Activated gamma-delta T cell (primary cell): ENCODE data around the gene FBXW5.

Experiments used
- DNase-seq: peaks from one replicate; lab custom pipeline; 2025; lab: John Stamatoyannopoulos, UW

The FBXW5 gene

DNA sequence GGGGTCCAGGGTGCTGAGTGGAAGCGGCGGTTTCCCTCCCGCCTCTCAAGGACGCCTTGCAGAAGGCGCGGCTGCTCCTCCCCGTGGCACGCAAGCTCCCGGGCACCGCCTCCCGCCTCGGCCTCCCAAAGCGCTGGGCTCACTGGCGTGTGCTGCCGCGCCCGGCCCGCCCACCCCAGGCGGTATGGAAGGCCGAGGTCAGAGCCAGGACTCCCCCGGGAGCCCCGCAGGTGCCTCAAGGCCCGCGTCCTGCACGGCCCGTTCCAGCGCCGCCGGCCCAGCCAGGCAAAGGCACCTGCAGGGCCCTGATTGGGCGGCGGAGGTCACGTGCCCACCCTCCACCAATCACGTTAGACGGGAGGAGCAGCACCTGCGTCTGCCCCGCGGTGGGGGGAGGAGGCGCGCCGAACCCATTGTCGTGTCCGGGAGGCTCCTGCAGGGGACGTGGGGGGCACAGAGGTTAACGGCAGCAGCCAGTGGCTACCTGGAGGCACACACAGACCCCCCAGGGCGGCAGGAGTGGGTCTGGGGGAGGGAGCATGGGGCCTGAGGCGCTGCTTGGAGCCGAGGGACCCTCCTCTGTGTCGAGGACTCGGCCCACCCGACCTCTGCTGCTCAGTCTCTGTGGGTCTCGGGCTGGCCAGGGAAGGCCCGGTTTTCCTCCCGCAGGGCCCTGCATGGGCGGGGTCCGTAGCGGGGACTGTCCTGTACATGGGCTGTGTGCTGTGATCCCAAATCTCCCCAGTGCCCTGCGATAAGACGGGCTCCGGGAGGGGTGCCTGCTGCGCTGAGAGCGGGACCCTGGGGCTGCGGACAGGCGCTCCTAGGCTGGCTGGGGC, 5.5 kb upstream of the FBXW5 start:
- peak; percentile 96 for DNase-seq

DNA sequence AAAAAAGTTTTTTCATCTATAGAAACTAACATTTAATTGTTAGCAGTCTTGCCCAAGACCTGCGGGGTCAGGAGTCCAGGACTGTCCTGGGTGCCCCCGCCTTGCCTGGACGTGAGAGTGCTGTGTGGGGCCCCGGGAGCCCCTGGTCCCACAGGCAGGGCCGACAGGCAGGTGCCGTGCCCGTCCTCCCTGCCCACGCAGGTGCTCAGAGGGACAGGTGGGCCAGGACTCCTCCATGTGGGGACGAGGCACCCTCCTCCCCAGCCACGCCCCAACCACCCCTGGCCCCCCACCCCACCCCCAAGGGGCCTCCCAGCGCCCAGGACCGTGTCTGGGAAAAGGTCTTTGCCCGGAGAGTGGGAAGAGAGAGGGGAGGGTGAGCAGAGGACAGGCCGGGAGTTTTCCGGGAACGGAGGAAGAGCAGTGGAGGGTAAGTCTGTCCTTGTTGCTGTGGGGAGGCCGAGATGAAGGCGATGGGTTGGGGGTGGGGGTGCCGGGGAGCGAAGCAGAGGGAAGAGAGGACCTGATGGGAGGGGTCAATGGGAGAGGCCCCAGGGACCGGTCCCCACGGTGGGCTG, 4.8 kb upstream of the FBXW5 start:
- no peak for DNase-seq

DNA sequence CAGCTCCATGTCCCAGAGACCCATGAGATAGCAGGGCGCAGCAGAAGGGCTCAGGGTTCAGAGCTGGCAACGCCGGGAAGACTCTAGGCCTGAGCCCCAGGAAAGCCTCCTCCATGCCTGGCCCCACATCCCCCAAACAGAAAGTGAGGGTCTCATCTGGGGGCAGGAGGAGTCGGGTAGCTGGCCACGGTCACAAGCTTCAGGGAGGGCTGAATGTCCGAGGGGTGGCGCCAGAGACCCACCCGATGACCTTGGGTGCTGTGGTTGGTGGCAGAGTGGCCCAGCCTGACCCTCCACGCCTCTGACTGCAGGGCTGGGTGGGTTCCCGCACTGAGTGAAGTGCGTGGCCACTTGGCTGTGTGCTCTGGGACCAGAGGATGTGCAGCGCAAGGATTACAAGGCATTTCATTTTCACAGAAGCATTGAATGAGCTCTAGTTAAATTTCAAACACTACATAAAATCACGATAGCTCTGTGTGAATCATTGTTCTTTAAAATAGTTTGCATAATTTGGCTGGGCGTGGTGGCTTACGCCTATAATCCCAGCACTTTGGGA, 3.5 kb upstream of the FBXW5 start:
- no peak for DNase-seq

DNA sequence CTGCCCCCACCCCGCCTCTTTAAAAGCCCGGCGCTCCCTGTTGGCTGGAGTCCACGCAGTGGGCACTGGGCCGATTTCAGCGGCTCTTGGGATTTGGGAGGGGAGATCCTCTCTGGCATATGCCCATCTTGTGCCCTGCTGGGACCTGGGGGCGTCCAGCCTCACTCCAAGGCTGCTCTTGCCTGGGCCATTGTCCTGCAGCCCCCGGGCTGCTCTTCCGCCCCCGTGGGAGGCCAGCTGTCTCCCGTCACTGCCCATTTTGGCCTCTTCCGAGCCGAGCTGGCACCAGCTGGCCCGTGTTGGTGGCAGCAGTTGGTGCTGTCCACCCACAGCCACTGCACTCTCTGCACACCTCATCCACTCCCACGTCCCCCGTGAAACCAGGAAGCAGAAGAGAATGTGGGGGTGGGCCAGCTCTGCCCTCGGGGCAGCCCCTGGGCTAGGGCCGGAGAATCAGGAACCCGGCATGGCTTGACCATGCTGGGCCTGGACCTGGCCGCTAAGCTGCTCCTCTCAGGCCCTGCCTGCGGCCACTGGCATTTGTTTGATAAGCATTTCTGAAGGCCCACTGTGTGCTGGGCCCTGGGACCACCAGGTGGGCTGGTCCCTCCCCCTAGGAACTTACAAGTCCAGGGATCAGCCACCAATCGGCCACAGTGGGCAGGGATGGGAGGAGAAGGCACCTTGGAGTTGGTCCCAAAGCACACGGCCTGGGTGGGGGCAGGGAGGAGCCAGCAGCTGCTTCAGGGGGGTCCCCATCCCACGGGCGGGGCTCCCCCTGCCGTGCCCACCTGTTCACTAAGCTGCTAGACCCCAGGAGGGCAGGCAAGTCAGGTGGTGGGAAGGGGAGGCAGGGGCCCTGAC, 2.7 kb upstream of the FBXW5 start:
- DNase-seq = no peak

DNA sequence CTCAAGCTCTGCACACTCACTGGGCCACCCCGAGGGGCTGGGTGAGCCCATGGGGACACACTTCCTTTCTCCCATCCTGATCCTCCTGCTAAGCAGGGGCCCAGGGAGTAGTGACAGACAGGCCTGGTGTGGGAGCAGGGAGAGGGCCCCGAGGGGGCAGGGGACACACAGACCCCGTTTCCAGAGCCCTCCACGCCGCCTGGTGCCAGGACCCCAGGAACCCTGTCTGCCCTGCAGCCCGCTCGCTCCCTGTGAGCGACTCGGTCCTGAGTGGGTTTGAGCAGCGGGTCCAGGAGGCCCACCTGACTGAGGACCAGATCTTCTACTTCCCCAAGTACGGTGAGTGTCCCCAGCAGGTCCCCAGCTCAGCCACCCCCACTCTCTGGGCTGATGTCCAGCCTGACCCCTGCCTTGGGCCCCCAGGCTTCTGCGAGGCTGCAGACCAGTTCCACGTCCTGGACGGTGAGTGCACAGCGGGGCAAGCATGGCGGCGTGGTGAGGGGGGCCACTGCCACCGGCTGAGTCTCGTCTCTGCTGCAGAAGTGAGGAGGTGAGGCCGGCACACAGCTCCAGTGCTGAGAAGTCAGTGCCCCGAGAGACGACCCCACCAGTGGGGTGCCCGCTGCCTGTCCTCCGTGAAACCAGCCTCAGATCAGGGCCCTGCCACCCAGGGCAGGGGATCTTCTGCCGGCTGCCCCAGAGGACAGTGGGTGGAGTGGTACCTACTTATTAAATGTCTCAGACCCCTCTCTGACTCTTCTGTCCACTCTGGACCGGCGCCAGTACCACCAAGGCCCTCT, 1.9 kb upstream of the FBXW5 start:
- no peak for DNase-seq

DNA sequence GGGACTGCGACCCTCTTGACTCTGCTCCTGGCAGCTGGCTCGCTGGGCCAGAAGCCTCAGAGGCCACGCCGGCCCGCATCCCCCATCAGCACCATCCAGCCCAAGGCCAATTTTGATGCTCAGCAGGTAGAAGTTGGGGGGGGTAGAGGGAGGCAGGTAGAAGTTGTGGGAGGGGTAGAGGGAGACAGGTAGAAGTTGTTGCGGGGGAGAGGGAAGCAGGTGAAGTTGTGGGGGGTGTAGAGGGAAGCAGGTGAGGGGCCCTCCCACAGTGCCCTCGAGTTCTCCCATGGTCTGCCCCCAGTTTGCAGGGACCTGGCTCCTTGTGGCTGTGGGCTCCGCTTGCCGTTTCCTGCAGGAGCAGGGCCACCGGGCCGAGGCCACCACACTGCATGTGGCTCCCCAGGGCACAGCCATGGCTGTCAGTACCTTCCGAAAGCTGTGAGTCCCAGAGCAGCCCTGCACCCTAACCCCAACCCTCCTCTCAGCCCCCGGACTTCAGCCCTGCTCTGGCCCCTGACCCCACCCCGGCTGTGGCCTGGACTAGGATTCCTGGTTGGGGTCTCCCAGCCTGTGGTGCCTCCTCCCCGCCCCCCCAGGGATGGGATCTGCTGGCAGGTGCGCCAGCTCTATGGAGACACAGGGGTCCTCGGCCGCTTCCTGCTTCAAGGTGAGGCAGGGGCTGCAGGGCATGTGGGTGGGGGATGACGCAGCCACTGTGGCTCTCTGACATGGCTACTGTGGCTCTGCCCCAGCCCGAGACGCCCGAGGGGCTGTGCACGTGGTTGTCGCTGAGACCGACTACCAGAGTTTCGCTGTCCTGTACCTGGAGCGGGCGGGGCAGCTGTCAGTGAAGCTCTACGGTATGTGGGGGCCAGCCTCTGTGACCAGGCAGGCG, 1.0 kb upstream of the FBXW5 start:
- DNase-seq = no peak

DNA sequence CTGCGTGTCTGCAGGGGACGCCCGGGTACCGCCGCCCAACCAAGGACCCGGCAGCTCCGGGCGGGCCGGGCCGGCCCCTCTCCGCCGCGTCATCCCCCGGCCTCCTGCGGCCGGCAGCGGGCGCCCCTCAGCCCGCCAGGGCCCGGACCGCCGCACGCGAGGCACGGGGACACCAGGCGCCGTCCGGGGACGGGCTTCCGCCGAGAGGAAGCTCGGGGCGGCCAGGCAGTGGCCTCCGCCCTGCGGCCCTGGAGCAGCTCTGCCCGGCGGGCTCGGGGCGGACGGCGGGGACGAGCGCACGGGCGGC, 373 bp downstream of the FBXW5 start:
- peak; percentile 57 for DNase-seq

DNA sequence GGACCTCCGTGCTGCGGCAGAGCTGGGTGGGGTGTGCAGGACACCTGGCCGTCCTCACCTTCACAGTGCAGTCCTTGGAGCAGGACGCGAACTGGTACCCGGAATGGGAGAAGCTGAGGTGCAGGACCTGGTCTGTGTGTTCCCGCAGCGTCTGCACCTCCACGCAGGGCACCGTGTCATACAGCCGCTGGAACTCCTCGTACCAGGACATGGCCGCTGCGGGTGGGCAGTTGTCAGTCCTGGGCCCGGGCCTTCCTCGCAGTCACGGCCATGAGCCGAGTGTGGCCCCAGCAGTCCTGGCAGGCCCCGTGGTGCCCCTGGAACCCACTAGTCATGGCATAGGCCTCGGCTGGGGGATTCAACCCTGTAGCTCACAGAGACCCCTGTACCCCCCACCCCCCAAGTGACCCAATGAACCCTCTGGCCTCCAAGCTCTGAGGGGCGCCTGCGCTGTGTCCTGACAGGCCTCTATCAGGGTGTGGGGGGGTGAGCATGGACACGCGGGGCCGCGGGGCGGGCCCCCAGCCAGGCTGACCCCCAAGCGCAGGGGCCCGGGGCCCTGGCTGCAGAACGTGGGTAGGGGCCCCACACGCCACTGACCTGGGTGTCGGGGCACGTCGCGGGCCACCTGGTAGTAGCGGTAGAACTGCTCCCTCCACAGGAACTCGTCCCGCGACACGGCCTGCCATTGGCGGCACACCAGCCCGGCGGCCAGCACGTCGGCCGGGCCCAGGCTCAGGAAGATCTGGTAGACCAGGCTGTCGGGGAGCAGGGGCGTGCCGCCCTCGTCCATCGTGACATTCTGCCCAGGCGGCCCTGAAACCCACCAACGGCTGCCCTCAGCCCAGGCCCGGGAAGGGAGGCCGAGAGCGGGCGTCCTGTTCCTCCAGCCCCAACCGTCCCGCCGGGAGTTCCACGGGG, 987 bp downstream of the FBXW5 start:
- DNase-seq = no peak

DNA sequence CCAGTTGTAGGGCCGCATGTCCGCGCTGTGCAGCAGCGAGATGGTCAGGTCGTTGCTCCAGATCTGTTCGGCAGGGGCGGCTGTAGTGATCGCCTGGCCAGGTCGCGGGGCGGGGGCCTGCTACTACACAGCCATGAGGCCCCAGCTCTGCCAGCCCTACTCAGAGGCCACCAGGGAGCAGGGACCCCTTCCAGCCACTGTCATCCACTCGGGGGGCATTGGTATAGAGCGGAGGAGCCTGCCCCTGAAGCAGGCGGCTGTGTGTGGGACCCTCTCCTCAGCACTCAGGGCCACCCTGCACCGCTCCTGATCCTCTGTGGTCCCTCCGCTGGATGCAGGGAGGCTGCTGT, 1.7 kb downstream of the FBXW5 start:
- DNase-seq = no peak

DNA sequence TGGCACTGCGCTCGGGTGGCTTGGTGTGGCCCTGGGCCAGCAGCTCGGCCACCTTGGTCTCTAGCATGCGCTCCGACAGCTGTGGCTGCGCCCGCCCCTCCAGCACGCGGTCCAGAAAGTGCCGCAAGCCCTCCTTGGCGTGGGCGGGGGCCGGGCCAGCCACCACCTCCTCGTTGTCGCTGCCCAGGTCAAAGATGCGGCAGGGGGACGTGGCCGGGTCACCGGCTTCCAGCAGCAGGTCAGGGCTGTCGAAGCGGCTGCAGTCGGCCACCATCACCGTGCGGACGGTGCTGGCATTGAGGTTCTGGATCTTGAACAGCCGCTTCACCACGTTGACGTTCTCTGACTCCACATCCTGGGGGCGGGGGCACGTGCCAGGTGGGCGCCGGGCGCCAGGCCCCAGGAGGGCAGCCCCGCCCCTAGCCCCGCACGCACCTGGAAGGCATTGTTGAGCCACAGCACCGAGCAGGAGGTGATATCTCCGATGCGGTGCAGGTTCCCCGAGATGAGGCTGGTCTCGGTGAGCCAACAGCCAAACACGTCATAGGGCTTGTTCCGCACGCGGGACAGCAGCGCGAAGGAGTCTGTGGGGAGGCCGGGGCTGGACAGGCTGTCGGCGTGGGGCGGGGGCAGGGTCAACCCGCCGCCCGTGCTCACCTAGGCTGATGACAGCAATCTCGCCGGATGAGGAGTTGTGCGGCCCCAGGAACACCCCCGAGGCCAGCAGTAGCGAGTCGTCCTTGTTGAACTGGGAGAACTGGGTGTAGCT, 2.2 kb downstream of the FBXW5 start:
- no peak for DNase-seq

DNA sequence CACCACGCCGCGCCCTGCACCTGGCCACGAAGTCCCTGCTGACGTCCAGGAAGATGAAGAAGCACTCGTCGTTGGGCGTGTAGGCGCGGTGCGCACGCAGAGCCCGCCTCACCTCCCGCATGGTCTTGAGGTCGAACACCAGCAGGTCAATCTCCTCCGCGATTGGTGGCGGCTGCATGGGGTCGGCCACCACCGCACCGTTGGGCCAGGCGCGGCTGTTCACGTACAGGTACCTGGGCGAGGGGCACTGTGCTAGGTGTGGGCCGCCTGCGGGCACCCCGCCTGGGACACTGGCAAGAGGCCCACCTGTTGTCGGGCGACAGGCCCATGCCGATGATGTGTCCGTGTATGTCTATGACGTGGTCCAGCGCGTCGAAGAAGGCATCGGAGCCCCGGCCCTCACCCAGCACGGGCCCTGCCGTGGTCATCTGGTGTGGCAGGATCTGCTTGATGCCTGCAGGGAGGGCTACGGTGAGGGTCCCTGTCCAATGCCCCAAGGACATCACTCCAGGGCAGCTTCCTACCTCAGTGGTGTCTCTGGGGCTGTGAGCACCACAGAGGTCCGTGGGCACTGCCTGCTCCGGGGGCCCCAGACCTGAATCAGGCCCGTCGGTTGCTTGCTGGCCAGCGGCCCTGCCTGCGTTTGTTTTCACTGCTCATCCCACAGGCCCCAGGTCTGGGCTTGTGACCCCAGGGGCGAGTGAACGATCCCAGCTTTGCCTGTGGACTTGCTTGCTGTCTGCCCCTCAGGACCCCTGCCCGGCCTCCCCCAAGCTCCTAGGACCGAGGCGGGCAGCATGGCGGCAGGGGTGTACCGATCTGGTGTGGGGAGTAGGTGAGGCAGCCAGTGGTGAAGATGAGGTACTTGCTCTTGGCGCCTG, 3.1 kb downstream of the FBXW5 start:
- no peak for DNase-seq

DNA sequence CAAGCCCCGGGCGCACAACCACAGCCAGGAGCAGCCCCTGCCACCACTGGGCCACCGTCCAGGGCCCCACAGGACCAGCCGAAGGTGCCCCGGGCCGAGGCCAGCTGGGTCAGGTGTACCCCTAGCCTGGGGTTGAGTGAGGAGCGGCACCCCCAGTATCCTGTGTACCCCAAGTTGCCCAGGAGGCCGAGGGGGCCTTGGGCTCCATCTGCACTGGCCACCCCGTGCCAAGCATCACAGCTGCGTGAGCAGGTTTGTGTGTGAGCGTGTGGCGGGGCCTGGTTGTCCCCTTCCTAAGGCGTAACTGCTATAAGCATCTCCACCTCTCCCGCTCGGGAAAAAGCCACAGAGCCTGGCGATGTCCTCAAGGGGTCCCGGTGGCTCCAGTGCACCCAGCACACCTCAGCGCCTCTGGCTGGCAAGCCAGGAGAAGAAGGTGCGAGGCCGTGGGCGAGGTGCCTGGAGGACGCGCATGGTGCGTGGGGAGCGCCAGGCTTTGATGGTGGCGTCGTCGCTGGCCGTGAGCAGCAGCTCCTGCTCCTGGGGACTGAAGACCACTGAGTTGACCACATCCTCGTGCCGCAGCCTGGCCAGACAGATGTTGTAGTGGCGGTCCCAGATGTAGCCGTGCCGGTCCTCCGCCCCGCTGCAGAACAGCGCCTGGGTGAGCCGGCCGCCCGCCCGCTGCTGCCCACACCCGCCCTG, 3.9 kb downstream of the FBXW5 start:
- no peak for DNase-seq

DNA sequence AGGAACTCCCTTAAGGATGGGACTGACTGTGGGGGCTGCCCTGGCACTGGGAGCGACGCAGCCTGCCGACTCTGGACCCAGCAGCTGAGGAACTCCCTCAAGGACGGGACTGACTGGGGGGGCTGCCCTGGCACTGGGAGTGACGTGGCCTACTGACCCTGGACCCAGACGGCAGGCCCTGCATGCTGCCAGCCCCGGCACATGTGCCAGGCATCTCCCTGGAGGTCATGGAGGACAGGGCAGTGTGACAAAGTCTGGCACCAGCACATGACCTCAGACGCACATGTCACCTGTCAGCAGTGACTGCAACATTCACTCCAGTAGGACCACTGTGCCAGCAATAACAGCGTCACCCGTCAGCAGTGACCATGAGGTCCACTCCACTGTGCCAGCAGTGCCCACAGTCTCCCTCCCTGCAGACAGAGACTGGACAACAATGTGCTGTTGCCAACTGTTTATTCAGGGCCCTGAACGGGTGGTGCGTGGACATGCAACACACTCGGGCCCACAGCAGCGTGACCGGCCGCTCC, 4.5 kb downstream of the FBXW5 start:
- no peak for DNase-seq

DNA sequence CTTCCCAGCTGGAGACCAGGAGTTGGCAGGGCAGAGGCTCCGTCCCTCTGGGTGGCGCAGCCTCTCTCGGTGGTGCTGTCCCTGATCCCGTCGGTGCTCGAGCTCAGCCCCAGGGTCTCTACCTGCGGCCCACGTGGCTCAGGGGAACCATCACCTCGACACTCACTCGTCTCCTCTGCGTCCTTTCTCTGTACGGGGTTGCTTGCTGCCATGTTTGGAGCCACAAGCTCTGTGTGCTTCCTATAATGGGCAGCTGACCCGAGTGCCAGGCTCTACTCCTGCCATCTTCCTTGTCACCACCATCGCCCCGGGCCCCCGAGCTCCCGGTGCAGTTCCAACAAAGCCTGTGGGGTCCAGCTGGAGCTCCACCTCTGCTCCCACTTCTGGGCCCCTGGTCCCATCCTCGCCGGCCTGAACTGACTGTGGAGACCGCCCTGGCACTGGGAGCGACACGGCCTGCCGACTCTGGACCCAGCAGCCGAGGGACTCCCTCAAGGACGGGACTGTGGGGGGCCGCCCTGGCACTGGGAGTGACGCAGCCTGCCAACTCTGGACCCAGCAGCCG, 5.0 kb downstream of the FBXW5 start:
- no peak for DNase-seq

DNA sequence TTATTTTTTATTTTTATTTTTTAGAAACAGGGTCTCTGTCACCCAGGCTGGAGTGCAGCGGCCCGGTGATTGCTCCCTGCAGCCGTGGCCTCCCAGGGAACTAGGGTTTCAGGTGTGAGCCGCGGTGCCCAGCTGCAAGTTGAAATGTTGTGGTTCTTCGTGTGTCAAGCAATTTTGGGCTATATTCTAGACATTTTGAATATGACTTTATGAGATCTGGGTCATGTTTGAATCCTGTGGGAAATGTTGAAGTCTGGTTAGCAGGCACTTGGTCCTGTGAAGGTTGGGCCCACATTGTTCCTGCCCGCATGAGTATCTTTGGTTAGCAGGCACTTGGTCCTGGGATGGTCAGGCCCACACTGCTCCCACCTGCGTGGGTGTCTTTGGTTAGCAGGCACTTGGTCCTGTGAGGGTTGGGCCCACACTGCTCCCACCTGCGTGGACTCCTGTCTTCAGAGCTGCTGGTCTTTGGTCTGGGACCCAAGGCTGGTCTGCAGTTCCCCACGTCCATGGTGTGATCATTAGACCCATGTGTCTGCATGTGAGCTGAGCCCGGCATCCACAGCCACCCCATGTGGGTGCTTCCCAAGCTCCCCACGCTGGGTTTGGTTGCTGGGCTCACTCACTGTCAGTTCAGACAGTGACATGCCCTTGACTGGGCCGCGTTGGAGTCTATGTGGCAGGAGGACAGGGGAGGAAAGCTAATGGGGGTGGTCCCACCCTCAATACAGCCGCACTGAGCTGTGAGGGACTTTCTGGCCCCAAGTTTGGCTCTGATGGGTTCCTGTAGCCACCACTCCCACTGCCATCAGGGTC, 7.1 kb downstream of the FBXW5 start:
- DNase-seq = no peak

DNA sequence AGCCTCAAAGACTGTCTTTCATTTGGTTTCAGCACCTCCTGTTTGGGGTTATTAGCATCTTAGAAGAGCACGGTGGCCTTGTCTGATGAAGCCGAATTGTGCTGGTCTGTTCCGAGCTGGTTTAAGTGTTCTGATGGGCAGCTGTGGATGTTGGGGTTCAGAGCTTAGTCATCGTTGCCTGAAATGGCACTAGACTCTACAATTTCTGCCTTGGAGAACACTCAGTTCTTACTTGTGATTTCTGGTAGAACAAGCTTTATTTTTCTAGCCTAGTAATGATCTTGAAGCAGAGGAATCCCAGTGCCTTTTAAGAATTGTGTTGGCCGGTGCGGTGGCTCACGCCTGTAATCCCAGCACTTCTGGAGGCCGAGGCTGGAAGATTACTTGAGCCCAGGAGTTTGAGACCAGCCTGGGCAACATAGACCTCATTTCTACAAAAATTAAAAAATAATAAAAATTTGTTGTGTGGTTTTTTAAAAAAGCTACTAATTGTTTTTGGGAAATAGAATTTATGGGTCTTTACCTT, 7.8 kb downstream of the FBXW5 start:
- no peak for DNase-seq
